Tibial artery (tissue), 4 donors: Measurements from ENCODE around the gene KSR1.

Experiments
- DNase-seq, 2 donors: peaks; one replicate each; pipeline ENCODE4 v3.0.0-alpha.2; 2019
- H3K27ac ChIP-seq, 2 donors: fragments of 200-600 bp; sonication (generic) in 1 of 2; 1 replicate in 1 of 2; 2 replicates in 1 of 2; pipeline ENCODE4 v1.5.1; 2018 to 2019; ENCODE audit warnings: mild to moderate bottlenecking in 1 of 2
- H3K27me3 ChIP-seq, 2 donors: fragments of 200-600 bp; sonication (generic) in 1 of 2; one replicate each; pipeline versions ENCODE4 v1.5.1 to v1.6.0; 2016 to 2019
- H3K36me3 ChIP-seq, 3 donors: fragments of 200-600 bp; sonication (generic) in 2 of 3; one replicate each; pipeline ENCODE4 v1.5.1; 2016 to 2019; ENCODE audit warnings: mild to moderate bottlenecking in 2 of 3
- H3K4me1 ChIP-seq, 4 donors: fragments of 200-600 bp; sonication (generic) in 2 of 4; 1 replicate in 3 of 4; 2 replicates in 1 of 4; pipeline ENCODE4 v1.5.1; 2016 to 2019
- H3K4me3 ChIP-seq, 2 donors: fragments of 200-600 bp; sonication (generic) in 1 of 2; 1 replicate in 1 of 2; 2 replicates in 1 of 2; pipeline ENCODE4 v1.5.1; 2018 to 2019; ENCODE audit warnings: mild to moderate bottlenecking in 2 of 2
- H3K9me3 ChIP-seq, 3 donors: fragments of 200-600 bp; sonication (generic) in 1 of 3; one replicate each; pipeline ENCODE4 v1.5.1; 2016 to 2019
- CTCF ChIP-seq, 2 experiments: fragments of 200-600 bp in 1 of 2; fragments of 450-650 bp in 1 of 2; IDR thresholded peaks; one replicate each; pipeline ENCODE4 v1.5.1; 2017 to 2019; ENCODE audit warnings: antibody characterized with exemption in 2 of 2, mild to moderate bottlenecking in 1 of 2, moderate library complexity in 1 of 2
- intact Hi-C: fragments of 100-400 bp; cut with DNase I; formaldehyde crosslinking; loops from one replicate; pipeline ENCODE4 v1.15.0; 2023; ENCODE audit warnings: low total_unique reads

KSR1 gene

GRCh38 chr17:27486741-27487140 is 30.5 kb downstream of the KSR1 start:
- intact Hi-C loops = loop anchor here (10.0 kb wide), 1 partner anchor 82 kb away; no protein-coding TSS in a partner anchor
- Histone ChIP-seq H3K4me1 (peaks cover 0 to 15% (median 10%) of the 10 kb centered on the region in 4 donors), H3K36me3 (no peaks in the 10 kb centered on the region), H3K27ac (no peak overlapping the region), H3K9me3 (no peaks in the 10 kb centered on the region), H3K4me3 (no peak overlapping the region), H3K27me3 (no peaks in the 10 kb centered on the region)
- no peak for TF ChIP-seq CTCF (IDR thresholded peaks at IDR 0.05)
- no peak for DNase-seq

GRCh38 chr17:27488231-27488630 is 32.0 kb downstream of the KSR1 start:
- no peak overlapping the region for H3K27ac ChIP-seq
- no peaks in the 10 kb centered on the region for H3K36me3 ChIP-seq
- no peaks in the 10 kb centered on the region for H3K27me3 ChIP-seq
- TF ChIP-seq CTCF (IDR thresholded peaks at IDR 0.05) = no peak
- no peak for DNase-seq
- H3K9me3 ChIP-seq = no peaks in the 10 kb centered on the region
- intact Hi-C loops = loop anchor here (10.0 kb wide), 1 partner anchor 83 kb away; no protein-coding TSS in a partner anchor
- H3K4me1 ChIP-seq = peaks cover 0 to 19% (median 11%) of the 10 kb centered on the region in 4 donors
- H3K4me3 ChIP-seq = no peak overlapping the region

GRCh38 chr17:27489045-27489715 is 32.9 kb downstream of the KSR1 start:
- Histone ChIP-seq H3K27ac (peak overlapping the region in 1 of 2 donors; percentile 39), H3K36me3 (no peaks in the 10 kb centered on the region), H3K27me3 (no peaks in the 10 kb centered on the region), H3K4me3 (no peak overlapping the region), H3K4me1 (peaks cover 0 to 28% (median 21%) of the 10 kb centered on the region in 4 donors), H3K9me3 (no peaks in the 10 kb centered on the region)
- intact Hi-C loops = loop anchor here (10.0 kb wide), 1 partner anchor 84 kb away; no protein-coding TSS in a partner anchor
- no peak for TF ChIP-seq CTCF (IDR thresholded peaks at IDR 0.05)
- DNase-seq = peak; percentile 87 to 91

GRCh38 chr17:27490391-27490790 is 34.1 kb downstream of the KSR1 start:
- Histone ChIP-seq H3K4me1 (peaks cover 0 to 39% (median 29%) of the 10 kb centered on the region in 4 donors), H3K27me3 (no peaks in the 10 kb centered on the region), H3K36me3 (no peaks in the 10 kb centered on the region), H3K4me3 (no peak overlapping the region), H3K9me3 (no peaks in the 10 kb centered on the region), H3K27ac (no peak overlapping the region)
- no peak for TF ChIP-seq CTCF (IDR thresholded peaks at IDR 0.05)
- intact Hi-C loops = loop anchor here (5.0 to 10.0 kb wide), 3 partner anchors 33 to 246 kb away; partner anchors contain the start of gene KSR1
- no peak for DNase-seq

- no peaks in the 10 kb centered on the region for H3K36me3 ChIP-seq
- no peaks in the 10 kb centered on the region for H3K9me3 ChIP-seq
- no peaks in the 10 kb centered on the region for H3K27me3 ChIP-seq
- intact Hi-C loops = loop anchor here (5.0 to 10.0 kb wide), 3 partner anchors 34 to 247 kb away; partner anchors contain the start of gene KSR1
- H3K27ac ChIP-seq = no peak overlapping the region
- no peak for TF ChIP-seq CTCF (IDR thresholded peaks at IDR 0.05)
- H3K4me1 ChIP-seq = peaks cover 0 to 48% (median 29%) of the 10 kb centered on the region in 4 donors
- no peak overlapping the region for H3K4me3 ChIP-seq
- DNase-seq = no peak
These were observed 35.5 kb downstream of the KSR1 start for GRCh38 chr17:27491713-27492190.
